ENCODE data around the gene CDH6.

Gene CDH6

GRCh38 chr5:31271567-31271966, 78.1 kb downstream of the CDH6 start:
- no peak for DNase-seq
- H3K4me3 ChIP-seq (ENCODE audit: low read depth in 1 of 2, low read length in 2 of 2), result no peak overlapping the region
- ATAC-seq (ENCODE audit: insufficient read depth, low read depth), result no peak
- TF ChIP-seq EZH2 (IDR thresholded peaks at IDR 0.05; ENCODE audit: borderline replicate concordance, low read depth, low read length, severe bottlenecking), result no peak
- TF ChIP-seq CTCF (IDR thresholded peaks at IDR 0.05; ENCODE audit: borderline replicate concordance, extremely low read depth, low read length, poor library complexity, severe bottlenecking), result no peak
- H4K20me1 ChIP-seq (ENCODE audit: insufficient read depth, low read length), result no peaks in the 10 kb centered on the region
- H3K4me1 ChIP-seq (ENCODE audit: insufficient read depth, low read length), result no peaks in the 10 kb centered on the region
- H3K27me3 ChIP-seq (ENCODE audit: insufficient read depth, low read length, poor library complexity), result no peaks in the 10 kb centered on the region
- no peak overlapping the region for H3K9ac ChIP-seq (ENCODE audit: low read depth, low read length)
- H3K79me2 ChIP-seq (ENCODE audit: insufficient read depth, low read length), result no peaks in the 10 kb centered on the region
- H2AFZ ChIP-seq (ENCODE audit: low read depth, low read length), result no peak overlapping the region
- H3K9me3 ChIP-seq (ENCODE audit: insufficient read depth, low read length, severe bottlenecking), result no peaks in the 10 kb centered on the region
- H3K27ac ChIP-seq (ENCODE audit: low read length), result no peak overlapping the region
- no peaks in the 10 kb centered on the region for H3K36me3 ChIP-seq (ENCODE audit: insufficient read depth, low read length)
- H3K4me2 ChIP-seq (ENCODE audit: insufficient read depth, low read length), result no peak overlapping the region

GRCh38 chr5:31273161-31273560, 79.7 kb downstream of the CDH6 start:
- Histone ChIP-seq H3K9ac (ENCODE audit: low read depth, low read length) (no peak overlapping the region), H2AFZ (ENCODE audit: low read depth, low read length) (no peak overlapping the region), H3K9me3 (ENCODE audit: insufficient read depth, low read length, severe bottlenecking) (no peaks in the 10 kb centered on the region), H3K27ac (ENCODE audit: low read length) (no peak overlapping the region), H4K20me1 (ENCODE audit: insufficient read depth, low read length) (no peaks in the 10 kb centered on the region), H3K4me3 (ENCODE audit: low read depth in 1 of 2, low read length in 2 of 2) (no peak overlapping the region), H3K27me3 (ENCODE audit: insufficient read depth, low read length, poor library complexity) (no peaks in the 10 kb centered on the region), H3K4me1 (ENCODE audit: insufficient read depth, low read length) (no peaks in the 10 kb centered on the region), H3K36me3 (ENCODE audit: insufficient read depth, low read length) (no peaks in the 10 kb centered on the region), H3K4me2 (ENCODE audit: insufficient read depth, low read length) (no peak overlapping the region), H3K79me2 (ENCODE audit: insufficient read depth, low read length) (no peaks in the 10 kb centered on the region)
- no peak for DNase-seq
- no peak for ATAC-seq (ENCODE audit: insufficient read depth, low read depth)
- TF ChIP-seq EZH2 (IDR thresholded peaks at IDR 0.05; ENCODE audit: borderline replicate concordance, low read depth, low read length, severe bottlenecking), result no peak
- TF ChIP-seq CTCF (IDR thresholded peaks at IDR 0.05; ENCODE audit: borderline replicate concordance, extremely low read depth, low read length, poor library complexity, severe bottlenecking), result no peak

- H3K9me3 ChIP-seq (ENCODE audit: insufficient read depth, low read length, severe bottlenecking), result no peaks in the 10 kb centered on the region
- H3K4me1 ChIP-seq (ENCODE audit: insufficient read depth, low read length), result no peaks in the 10 kb centered on the region
- H3K9ac ChIP-seq (ENCODE audit: low read depth, low read length), result no peak overlapping the region
- ATAC-seq (ENCODE audit: insufficient read depth, low read depth) (no peak), DNase-seq (no peak)
- no peaks in the 10 kb centered on the region for H3K36me3 ChIP-seq (ENCODE audit: insufficient read depth, low read length)
- no peak overlapping the region; the same call in 1 of the 2 replicates for H3K4me2 ChIP-seq (ENCODE audit: insufficient read depth, low read length)
- H3K27ac ChIP-seq (ENCODE audit: low read length), result no peak overlapping the region
- H3K27me3 ChIP-seq (ENCODE audit: insufficient read depth, low read length, poor library complexity), result no peaks in the 10 kb centered on the region
- H4K20me1 ChIP-seq (ENCODE audit: insufficient read depth, low read length), result no peaks in the 10 kb centered on the region
- H2AFZ ChIP-seq (ENCODE audit: low read depth, low read length), result no peak overlapping the region
- TF ChIP-seq EZH2 (IDR thresholded peaks at IDR 0.05; ENCODE audit: borderline replicate concordance, low read depth, low read length, severe bottlenecking) (no peak), CTCF (IDR thresholded peaks at IDR 0.05; ENCODE audit: borderline replicate concordance, extremely low read depth, low read length, poor library complexity, severe bottlenecking) (no peak)
- no peaks in the 10 kb centered on the region for H3K79me2 ChIP-seq (ENCODE audit: insufficient read depth, low read length)
- no peak overlapping the region for H3K4me3 ChIP-seq (ENCODE audit: low read depth in 1 of 2, low read length in 2 of 2)
Observed at GRCh38 chr5:31273631-31274378, 80.3 kb downstream of the CDH6 start.

Data from DND-41 (cell line).